Omental fat pad (tissue), 4 donors: ENCODE data around the gene SLC15A3. TPM values are rescaled to one million over a fixed set of nuclear protein-coding genes. Genes with fewer than 3 reads are reported as not detected.

Source experiments
- ATAC-seq: fragments of 150-250 bp; one replicate; pipeline ENCODE4 v1.9.1; 2016; ENCODE audit warnings: mild to moderate bottlenecking, moderate library complexity; ENCODE audit not compliant: low FRiP score
- DNase-seq: peaks from one replicate; pipeline ENCODE4 v3.0.0-alpha.2; 2019; ENCODE audit warnings: low spot score
- total RNA-seq, 4 donors: library from RNA; depleted of rRNA; stranded (reverse); fragments of >200 nt; gene quantifications; one replicate each; pipeline ENCODE4 v1.1.0, GENCODE V29; 2016
- TF ChIP-seq, protein P1 (sequence below), 3 donors: fragments of 450-650 bp; IDR thresholded peaks; one replicate each; pipeline ENCODE4 v1.5.1; 2016 to 2017; ENCODE audit warnings: antibody characterized with exemption in 3 of 3, mild to moderate bottlenecking in 3 of 3, moderate library complexity in 2 of 3

The SLC15A3 gene
- total RNA-seq, 4 donors from 2014 or later = 17.6 to 56.0 (median 32.3) TPM

DNA sequence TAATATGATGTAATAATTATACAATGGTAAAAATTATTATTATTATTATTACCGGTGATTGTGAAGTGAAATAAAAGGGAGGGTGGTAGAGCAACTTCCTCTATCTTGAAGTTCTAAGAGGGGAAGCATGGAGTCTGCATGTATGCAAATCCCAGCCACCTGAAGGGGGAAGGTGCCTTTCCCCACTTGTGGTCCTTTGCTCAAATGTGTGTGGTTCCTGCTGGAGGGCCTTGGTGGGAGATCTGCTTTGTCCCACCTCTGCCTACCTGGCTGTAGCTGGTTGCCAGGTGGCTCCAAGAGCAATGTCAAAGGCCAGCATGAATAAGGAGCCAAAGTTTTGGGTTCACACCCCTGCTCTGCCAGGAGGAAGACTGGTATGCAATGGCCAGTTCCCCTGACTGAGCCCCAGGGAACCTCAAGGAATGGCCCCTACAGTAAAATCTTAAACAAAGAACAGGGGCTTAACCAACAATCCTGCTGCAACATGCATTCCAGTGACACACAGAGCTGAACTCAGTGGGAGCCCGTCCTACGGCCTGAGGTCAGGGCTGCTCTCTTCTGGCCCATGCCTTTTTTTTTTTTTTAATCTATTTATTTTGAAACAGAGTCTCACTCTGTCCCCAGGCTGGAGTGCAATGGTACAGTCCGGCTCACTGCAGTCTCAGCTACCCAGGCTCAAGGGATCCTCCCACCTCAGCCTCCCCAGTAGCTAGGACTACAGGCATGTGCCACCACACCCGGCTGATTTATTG is 19.2 kb downstream of the SLC15A3 start:
- TF ChIP-seq, protein P1, sequence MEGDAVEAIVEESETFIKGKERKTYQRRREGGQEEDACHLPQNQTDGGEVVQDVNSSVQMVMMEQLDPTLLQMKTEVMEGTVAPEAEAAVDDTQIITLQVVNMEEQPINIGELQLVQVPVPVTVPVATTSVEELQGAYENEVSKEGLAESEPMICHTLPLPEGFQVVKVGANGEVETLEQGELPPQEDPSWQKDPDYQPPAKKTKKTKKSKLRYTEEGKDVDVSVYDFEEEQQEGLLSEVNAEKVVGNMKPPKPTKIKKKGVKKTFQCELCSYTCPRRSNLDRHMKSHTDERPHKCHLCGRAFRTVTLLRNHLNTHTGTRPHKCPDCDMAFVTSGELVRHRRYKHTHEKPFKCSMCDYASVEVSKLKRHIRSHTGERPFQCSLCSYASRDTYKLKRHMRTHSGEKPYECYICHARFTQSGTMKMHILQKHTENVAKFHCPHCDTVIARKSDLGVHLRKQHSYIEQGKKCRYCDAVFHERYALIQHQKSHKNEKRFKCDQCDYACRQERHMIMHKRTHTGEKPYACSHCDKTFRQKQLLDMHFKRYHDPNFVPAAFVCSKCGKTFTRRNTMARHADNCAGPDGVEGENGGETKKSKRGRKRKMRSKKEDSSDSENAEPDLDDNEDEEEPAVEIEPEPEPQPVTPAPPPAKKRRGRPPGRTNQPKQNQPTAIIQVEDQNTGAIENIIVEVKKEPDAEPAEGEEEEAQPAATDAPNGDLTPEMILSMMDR (IDR thresholded peaks at IDR 0.05) = no peak
- ATAC-seq = no peak
- no peak for DNase-seq

DNA sequence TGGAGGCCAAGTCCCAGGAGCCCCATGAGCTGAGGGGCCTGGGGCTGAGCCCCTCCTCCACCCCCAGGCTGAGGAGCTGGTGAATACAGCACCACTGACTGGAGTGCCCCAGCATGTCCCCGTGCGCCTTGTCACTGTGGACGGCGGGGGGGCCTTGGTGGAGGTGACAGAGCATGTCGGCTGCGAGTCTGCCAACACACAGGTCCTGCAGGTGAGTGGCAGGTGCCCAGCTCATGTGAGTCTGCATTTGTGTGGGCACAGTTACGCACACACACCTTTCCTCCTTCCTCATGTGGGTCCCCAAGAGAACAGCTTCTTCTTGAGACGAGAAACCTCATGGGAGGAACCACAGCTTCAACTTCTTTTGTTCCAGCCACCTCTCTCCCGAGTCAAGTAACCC is 20.1 kb downstream of the SLC15A3 start:
- ATAC-seq (no peak), DNase-seq (no peak)
- TF ChIP-seq, protein P1 (IDR thresholded peaks at IDR 0.05) = no peak

DNA sequence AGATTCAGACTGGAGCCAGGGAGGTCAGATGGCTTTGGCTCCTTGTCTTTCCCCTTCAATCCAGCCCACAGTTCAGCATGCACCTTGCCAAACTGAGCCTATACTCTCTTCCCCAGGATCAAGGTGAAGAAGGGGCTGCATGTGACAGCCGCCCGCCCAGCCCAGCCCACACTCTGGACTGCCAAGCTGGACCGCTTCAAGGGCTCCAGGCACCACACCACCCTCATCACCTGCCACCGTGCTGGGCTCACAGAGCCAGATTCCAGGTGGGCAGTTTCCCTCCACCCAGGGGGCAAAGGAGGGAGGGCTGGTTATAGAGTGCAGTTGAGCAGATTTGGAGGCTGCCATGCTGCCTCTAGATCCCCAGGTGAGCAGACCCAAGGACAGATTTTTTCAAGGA is 21.6 kb downstream of the SLC15A3 start:
- TF ChIP-seq, protein P1 (IDR thresholded peaks at IDR 0.05) = no peak
- ATAC-seq = no peak
- no peak for DNase-seq

DNA sequence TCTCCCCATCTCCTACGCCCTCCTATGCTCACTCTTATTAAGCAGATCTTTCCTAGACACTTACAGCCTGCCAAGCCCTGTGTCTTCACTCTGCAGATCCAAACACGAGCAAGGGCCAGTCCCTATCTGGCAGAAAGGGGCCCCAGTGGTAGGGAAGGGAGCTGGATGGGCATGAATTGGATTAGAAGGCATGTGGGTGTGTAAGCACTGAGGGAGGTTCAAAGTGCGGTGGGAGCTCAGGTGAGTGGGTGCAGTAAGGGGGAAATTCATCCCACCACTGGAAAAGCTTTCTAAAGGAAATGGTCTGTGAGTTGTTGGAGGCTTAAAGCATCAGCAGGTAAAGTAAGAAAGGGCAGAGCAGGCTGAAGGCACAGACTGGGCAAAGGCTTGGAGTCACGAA is 22.2 kb downstream of the SLC15A3 start:
- DNase-seq (no peak), ATAC-seq (no peak)
- TF ChIP-seq, protein P1 (IDR thresholded peaks at IDR 0.05) = no peak

DNA sequence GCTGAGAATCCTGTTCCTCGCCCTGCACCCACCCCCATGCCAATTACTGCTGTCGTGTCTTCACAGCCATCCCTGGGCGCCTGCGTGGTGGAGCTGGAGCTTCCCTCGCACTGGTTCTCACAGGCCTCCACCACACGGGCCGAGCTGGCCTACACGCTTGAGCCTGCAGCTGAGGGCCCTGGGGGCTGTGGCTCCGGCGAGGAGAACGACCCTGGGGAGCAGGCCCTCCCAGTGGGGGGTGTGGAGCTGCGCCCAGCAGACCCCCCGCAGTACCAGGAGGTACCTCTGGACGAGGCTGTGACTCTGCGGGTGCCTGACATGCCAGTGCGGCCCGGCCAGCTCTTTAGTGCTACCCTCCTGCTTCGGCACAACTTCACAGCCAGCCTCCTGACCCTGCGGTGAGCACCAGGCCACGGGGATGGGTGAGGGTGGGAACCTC is 23.4 kb downstream of the SLC15A3 start:
- no peak for ATAC-seq
- no peak for DNase-seq
- TF ChIP-seq, protein P1 (IDR thresholded peaks at IDR 0.05) = no peak

DNA sequence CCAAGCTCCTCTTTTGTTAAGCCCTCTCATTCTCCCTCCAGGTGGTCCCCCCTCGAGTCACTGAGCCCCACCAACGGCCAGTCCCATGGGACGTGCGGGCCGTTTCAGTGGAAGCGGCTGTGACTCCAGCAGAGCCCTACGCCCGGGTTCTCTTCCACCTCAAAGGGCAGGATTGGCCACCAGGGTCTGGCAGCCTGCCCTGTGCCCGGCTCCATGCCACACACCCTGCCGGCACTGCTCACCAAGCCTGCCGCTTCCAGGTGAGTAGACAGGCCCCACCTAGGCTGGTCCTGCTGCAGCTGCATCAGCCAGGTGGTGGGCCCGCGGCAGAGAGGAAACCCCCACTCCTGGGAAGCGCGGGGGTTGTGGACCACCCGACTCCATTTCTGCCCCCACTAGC is 24.4 kb downstream of the SLC15A3 start:
- TF ChIP-seq, protein P1 (IDR thresholded peaks at IDR 0.05) = no peak
- DNase-seq (no peak), ATAC-seq (no peak)

DNA sequence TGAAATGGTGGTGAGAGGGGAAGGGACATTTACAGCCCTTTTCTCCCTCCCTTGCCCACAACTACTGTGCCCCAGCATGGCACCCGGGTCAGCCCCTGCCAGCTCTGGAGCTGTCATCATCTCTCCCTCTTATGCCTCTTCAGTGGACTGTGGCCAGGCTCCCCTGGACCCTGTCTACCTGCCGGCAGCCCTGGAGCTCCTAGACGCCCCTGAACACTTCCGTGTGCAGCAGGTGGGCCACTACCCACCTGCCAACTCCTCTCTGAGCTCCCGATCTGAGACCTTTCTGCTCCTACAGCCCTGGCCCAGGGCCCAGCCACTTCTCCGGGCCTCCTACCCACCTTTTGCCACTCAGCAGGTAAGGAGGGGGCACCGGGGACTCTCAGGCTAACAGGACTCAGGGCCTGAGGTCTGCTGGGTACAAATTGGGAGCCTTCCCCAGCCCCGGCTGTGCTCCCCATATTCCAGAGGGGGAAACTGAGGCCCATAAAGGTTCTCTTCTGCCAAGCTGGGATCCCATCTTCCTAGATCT is 24.8 kb downstream of the SLC15A3 start:
- TF ChIP-seq, protein P1 (IDR thresholded peaks at IDR 0.05) = no peak
- DNase-seq (no peak), ATAC-seq (no peak)
